ENCODE measurements around the gene USP34.
"Not testable (repeated sequence)": the region's sequence is repeated elsewhere in the genome, so short reads cannot be mapped to it uniquely, and the experiment has no call there.

The USP34 gene

DNA sequence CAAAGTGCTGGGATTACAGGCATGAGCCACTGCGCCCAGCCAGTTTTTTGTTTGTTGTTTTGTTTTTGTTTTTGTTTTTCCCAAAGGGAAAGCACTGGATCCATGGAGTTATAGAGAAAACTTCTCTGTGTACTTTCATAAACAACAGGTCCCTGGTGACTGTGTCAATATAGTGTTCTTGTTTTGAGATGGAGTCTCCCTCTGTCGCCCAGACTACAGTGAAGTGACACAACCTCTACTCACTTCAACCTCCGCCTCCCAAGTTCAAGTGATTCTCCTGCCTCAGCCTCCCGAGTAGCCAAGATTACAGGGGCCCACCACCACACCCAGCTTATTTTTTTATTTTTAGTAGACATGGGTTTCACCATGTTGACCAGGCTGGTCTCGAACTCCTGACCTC, 16.5 kb downstream of the USP34 start:
- Histone ChIP-seq H3K4me3 (ENCODE audit: low read depth, low read length) (no peak overlapping the region), H3K9me3 (ENCODE audit: severe bottlenecking) (peaks cover 2% of the 10 kb centered on the region), H3K27ac (no peak overlapping the region), H3K36me3 (peaks cover 24% of the 10 kb centered on the region), H3K27me3 (ENCODE audit: insufficient read depth, low read depth, severe bottlenecking) (no peaks in the 10 kb centered on the region)
- TF ChIP-seq, protein P1, sequence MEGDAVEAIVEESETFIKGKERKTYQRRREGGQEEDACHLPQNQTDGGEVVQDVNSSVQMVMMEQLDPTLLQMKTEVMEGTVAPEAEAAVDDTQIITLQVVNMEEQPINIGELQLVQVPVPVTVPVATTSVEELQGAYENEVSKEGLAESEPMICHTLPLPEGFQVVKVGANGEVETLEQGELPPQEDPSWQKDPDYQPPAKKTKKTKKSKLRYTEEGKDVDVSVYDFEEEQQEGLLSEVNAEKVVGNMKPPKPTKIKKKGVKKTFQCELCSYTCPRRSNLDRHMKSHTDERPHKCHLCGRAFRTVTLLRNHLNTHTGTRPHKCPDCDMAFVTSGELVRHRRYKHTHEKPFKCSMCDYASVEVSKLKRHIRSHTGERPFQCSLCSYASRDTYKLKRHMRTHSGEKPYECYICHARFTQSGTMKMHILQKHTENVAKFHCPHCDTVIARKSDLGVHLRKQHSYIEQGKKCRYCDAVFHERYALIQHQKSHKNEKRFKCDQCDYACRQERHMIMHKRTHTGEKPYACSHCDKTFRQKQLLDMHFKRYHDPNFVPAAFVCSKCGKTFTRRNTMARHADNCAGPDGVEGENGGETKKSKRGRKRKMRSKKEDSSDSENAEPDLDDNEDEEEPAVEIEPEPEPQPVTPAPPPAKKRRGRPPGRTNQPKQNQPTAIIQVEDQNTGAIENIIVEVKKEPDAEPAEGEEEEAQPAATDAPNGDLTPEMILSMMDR (IDR thresholded peaks at IDR 0.05; ENCODE audit: low read depth, low read length), result no peak
- DNase-seq, result no peak

DNA sequence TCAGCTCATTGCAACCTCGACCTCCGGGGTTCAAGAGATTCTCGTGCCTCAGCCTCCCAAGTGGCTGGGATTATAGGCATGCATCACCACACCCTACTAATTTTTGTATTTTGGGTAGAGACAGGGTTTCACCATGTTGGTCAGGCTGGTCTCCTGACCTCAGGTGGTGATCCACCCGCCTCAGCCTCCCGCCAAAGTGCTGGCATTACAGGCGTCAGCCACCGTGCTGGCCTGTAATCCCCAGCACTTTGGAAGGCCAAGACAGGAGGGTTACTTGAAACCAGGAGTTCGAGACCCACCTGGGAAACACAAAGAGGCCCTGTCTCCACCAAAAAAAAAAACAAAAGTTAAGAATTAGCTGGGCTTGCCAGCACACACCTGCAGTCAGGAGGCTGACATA, 18.5 kb downstream of the USP34 start:
- H3K9me3 ChIP-seq (ENCODE audit: severe bottlenecking), result peaks cover 4% of the 10 kb centered on the region
- no peak for DNase-seq
- H3K36me3 ChIP-seq, result peaks cover 26% of the 10 kb centered on the region
- H3K27me3 ChIP-seq (ENCODE audit: insufficient read depth, low read depth, severe bottlenecking), result no peaks in the 10 kb centered on the region
- no peak overlapping the region for H3K4me3 ChIP-seq (ENCODE audit: low read depth, low read length)
- no peak overlapping the region for H3K27ac ChIP-seq
- TF ChIP-seq, protein P1 (IDR thresholded peaks at IDR 0.05; ENCODE audit: low read depth, low read length), result no peak

DNA sequence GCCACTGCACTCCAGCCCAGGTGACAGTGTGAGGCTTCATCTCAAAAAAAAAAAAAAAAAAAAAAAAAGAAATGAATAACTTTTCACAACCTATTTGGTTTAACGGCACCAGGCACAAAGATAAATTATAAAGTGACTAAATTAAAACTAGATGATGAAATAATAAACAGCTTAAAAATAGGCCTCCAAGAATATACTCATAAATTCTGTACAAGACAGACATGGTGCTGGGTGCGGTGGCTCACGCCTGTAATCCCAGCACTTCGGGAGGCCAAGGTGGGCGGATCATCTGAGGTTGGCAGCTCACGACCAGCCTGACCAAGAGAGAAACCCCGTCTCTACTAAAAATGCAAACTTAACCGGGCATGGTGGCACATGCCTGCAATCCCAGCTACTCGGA, 19.7 kb downstream of the USP34 start:
- peaks cover 20% of the 10 kb centered on the region for H3K36me3 ChIP-seq
- no peak overlapping the region for H3K4me3 ChIP-seq (ENCODE audit: low read depth, low read length)
- no peak overlapping the region for H3K27ac ChIP-seq
- H3K9me3 ChIP-seq (ENCODE audit: severe bottlenecking), result peaks cover 4% of the 10 kb centered on the region
- TF ChIP-seq, protein P1 (IDR thresholded peaks at IDR 0.05; ENCODE audit: low read depth, low read length), result no peak
- no peak for DNase-seq
- no peaks in the 10 kb centered on the region for H3K27me3 ChIP-seq (ENCODE audit: insufficient read depth, low read depth, severe bottlenecking)

DNA sequence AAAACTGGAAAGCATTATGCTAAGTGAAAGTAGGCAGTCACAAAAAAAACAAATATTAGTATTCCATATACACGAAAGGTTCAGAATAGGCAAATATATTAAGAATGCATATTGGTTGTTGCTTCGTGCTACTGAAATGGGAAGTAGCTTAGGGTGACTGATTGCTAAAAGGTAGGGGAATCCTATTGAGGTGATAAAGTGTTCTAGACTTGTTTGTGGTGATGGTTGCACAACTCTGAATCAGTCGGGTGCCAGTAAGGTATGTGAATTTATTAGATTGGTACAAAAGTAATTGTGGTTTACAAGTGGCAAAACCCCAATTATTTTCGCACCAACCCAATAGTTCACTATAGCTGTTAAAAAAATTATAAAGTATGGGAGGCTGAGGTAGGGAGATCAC, 20.7 kb downstream of the USP34 start:
- Histone ChIP-seq H3K36me3 (peaks cover 15% of the 10 kb centered on the region), H3K27ac (no peak overlapping the region), H3K4me3 (ENCODE audit: low read depth, low read length) (no peak overlapping the region), H3K9me3 (ENCODE audit: severe bottlenecking) (peaks cover 4% of the 10 kb centered on the region), H3K27me3 (ENCODE audit: insufficient read depth, low read depth, severe bottlenecking) (no peaks in the 10 kb centered on the region)
- no peak for DNase-seq
- TF ChIP-seq, protein P1 (IDR thresholded peaks at IDR 0.05; ENCODE audit: low read depth, low read length), result no peak

DNA sequence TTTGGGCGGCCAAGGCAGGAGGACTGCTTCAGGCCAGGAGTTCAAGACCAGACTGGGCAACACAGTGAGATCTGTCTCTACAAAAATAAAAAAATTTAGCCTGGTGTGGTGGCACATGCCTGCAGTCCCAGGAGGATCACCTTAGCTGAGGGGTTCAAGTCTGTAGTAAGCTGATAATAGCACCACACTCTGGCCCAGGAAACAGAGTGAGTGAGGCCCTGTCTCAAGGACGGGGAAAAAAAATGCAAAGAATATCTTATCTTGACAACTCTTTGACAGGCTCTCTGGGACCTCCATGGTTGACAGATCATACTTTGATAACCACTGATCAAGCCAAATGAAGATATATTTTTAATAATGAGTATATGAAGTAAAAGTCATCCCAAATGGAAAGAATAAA, 22.7 kb downstream of the USP34 start:
- no peak for DNase-seq
- TF ChIP-seq, protein P1 (IDR thresholded peaks at IDR 0.05; ENCODE audit: low read depth, low read length), result no peak
- Histone ChIP-seq H3K36me3 (peaks cover 12% of the 10 kb centered on the region), H3K27ac (no peak overlapping the region), H3K4me3 (ENCODE audit: low read depth, low read length) (no peak overlapping the region), H3K27me3 (ENCODE audit: insufficient read depth, low read depth, severe bottlenecking) (no peaks in the 10 kb centered on the region), H3K9me3 (ENCODE audit: severe bottlenecking) (peaks cover 4% of the 10 kb centered on the region)

DNA sequence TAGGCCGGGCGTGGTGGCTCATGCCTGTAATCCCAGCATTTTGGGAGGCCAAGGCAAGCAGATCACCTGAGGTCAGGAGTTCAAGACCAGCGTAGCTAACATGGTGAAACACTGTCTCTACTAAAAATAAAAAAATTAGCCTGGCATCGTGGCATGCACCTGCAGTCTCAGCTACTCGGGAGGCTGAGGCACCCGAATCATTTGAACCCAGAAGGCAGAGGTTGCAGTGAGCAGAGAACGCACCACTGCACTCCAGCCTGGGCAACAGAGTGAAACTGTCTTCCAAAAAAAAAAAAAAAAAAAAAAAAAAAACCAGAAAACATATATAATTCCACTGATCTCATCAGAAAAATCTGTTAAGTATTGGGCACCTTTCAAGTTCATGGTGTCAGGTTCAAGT, 23.9 kb downstream of the USP34 start:
- H3K27ac ChIP-seq; H3K4me3 ChIP-seq (ENCODE audit: low read depth, low read length); H3K9me3 ChIP-seq (ENCODE audit: severe bottlenecking); H3K27me3 ChIP-seq (ENCODE audit: insufficient read depth, low read depth, severe bottlenecking); DNase-seq: not testable (repeated sequence)
- peaks cover 12% of the 10 kb centered on the region for H3K36me3 ChIP-seq
